ENCODE measurements around the gene ZCCHC8. TPM values are rescaled to one million over a fixed set of nuclear protein-coding genes. Genes with fewer than 3 reads are reported as not detected.
A peak's percentile ranks its signal among the peaks of the same experiment; 100 is the strongest.

ZCCHC8 gene
- total RNA-seq, 1 donor from 2014 or later: 21.8 TPM

GRCh38 chr12:122422730-122423257 lies 77.9 kb downstream of the ZCCHC8 start:
- DNase-seq (ENCODE audit: low spot score): no peak
- TF ChIP-seq, protein P1, sequence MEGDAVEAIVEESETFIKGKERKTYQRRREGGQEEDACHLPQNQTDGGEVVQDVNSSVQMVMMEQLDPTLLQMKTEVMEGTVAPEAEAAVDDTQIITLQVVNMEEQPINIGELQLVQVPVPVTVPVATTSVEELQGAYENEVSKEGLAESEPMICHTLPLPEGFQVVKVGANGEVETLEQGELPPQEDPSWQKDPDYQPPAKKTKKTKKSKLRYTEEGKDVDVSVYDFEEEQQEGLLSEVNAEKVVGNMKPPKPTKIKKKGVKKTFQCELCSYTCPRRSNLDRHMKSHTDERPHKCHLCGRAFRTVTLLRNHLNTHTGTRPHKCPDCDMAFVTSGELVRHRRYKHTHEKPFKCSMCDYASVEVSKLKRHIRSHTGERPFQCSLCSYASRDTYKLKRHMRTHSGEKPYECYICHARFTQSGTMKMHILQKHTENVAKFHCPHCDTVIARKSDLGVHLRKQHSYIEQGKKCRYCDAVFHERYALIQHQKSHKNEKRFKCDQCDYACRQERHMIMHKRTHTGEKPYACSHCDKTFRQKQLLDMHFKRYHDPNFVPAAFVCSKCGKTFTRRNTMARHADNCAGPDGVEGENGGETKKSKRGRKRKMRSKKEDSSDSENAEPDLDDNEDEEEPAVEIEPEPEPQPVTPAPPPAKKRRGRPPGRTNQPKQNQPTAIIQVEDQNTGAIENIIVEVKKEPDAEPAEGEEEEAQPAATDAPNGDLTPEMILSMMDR (IDR thresholded peaks at IDR 0.05): no peak
- Mint-ChIP-seq H3K27ac (ENCODE audit: unreplicated experiment) (peak overlapping the region; percentile 94), H3K4me3 (ENCODE audit: unreplicated experiment) (peak overlapping the region; percentile 82), H3K27me3 (ENCODE audit: low read depth) (no peaks in the 10 kb centered on the region), H3K36me3 (ENCODE audit: low read depth) (no peaks in the 10 kb centered on the region), H3K4me1 (ENCODE audit: low read depth) (peaks cover 40% of the 10 kb centered on the region), H3K9me3 (ENCODE audit: low read depth) (no peaks in the 10 kb centered on the region)

GRCh38 chr12:122421821-122422729 lies 78.7 kb downstream of the ZCCHC8 start, which contains the start of gene CLIP1:
Gene CLIP1 (minus strand): TSS chr12:122422669. CDS start chr12:122380452, 42,217 bp downstream.
- H3K9me3 Mint-ChIP-seq (ENCODE audit: low read depth): no peaks in the 10 kb centered on the region
- H3K4me3 Mint-ChIP-seq (ENCODE audit: unreplicated experiment): peak within 1 kb of the TSS; percentile 91
- no peaks in the 10 kb centered on the region for H3K27me3 Mint-ChIP-seq (ENCODE audit: low read depth)
- TF ChIP-seq, protein P1 (IDR thresholded peaks at IDR 0.05): peak; percentile 77
- H3K27ac Mint-ChIP-seq (ENCODE audit: unreplicated experiment): peak within 1 kb of the TSS; percentile 97
- DNase-seq (ENCODE audit: low spot score): no peak
- peaks cover 46% of the 10 kb centered on the region for H3K4me1 Mint-ChIP-seq (ENCODE audit: low read depth)
- H3K36me3 Mint-ChIP-seq (ENCODE audit: low read depth): no peaks in the 10 kb centered on the region

Other genes starting within 250 kb of the ZCCHC8 start
- gene VPS33A, start 234.4 kb downstream of the ZCCHC8 start, total RNA-seq: 16.9 to 21.8 TPM (median 20.2 TPM) in 3 replicates
- 74.1 to 101 TPM (median 94.7 TPM) in 3 replicates for gene CLIP1, start 78.3 kb downstream of the ZCCHC8 start, total RNA-seq
- gene RSRC2, start 26.0 kb upstream of the ZCCHC8 start, total RNA-seq: 50.7 to 61.5 TPM (median 51.0 TPM) in 3 replicates
- gene KNTC1, start 26.3 kb upstream of the ZCCHC8 start, total RNA-seq: 9.2 to 22.6 TPM (median 11.8 TPM) in 3 replicates
- not detected in 3 replicates for gene HCAR2, start 202.4 kb upstream of the ZCCHC8 start, total RNA-seq
- gene HCAR3, start 215.9 kb upstream of the ZCCHC8 start, total RNA-seq: not detected in 3 replicates
- not detected in 3 replicates for gene HCAR1, start 229.9 kb upstream of the ZCCHC8 start, total RNA-seq

Data from chondrocyte (in vitro differentiated cells).